ENCODE results near the gene PSMB7.

PSMB7 gene

DNA sequence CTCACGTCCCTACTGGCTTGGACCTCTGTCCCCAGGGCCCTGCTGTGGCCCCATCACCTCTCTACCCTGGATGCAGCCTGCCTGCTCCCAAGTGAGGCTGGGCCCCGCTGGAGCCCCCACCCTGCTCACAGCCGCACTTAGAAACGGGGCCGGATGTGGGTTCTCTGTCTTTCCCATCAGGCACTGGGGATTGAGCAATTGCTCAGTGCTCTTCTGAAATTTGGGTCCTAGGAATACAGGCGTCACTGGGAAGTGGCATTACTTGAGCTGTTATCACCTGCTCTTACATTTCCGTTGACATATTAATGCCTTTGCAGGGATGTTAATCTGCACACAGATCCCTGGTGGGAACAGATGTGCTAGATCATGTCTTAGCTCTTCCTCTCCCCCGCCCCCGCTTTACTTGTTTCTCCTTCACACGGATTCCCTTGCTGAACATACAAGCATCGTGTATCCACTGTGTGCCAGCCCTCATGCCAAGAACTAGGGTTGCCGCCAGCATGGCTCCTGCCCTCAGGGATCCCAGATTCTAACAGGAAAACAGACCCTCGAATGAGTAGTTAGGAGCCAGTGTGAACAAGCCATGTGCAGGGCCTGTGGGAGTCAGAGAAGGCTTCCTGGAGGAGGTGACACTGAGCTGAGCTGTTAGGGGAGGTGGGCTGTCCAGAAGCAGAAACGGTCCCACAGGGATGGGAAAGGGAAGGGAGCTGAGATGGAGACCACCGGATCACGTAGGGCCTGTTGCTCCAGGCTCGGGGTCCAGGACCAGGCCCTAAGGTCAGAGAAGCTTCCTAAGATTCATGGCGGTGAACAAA lies 92.4 kb downstream of the PSMB7 start:
- DNase-seq, result no peak

GRCh38 chr9:124321935-124322334 lies 93.3 kb downstream of the PSMB7 start:
- DNase-seq, result no peak

- no peak for DNase-seq
Observed at GRCh38 chr9:124321416-124321815, 93.8 kb downstream of the PSMB7 start.

GRCh38 chr9:124320062-124320973 lies 94.9 kb downstream of the PSMB7 start:
- DNase-seq, result no peak

DNA sequence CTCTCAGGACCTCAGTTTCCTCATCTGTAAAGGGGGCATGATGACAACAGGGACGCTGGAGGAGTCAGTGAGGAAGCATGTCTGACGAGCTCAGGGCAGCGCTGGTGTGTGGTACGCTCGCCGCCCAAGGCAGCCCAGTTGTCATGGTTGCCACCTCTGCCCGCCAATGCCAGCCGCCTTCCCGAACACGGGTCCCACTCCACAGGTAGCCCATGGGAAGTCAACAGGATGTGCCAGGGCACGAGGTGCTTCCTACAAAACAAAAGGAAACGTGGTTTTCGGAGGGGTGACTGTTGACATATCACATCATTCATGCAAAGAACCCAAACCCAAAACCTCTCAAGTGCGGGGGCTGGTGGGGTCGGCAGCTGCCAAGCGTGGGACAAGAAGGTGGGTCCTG lies 99.4 kb downstream of the PSMB7 start:
- DNase-seq, result no peak

DNA sequence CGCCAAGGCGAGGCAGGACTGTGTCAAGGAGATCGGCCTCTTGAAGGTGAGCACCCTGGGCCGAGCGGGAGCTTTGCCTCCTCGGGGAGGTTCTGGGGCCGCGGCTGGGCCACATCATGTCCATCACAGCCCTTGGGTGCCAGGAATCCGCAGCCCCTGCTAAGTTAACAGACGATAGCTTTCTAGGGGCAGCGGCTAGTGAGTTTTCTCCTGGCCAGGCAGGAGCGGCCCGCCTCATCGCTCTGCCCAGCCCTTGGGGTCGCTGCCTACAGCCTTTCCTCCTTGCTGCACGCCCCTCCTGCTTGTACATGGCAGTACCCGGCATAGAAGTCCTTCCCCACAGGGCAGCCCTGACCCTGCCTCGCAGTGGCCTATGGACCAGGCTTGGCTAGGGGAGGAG lies 101.3 kb downstream of the PSMB7 start:
- no peak for DNase-seq

- no peak for DNase-seq
Observed at GRCh38 chr9:124312290-124313265, 102.7 kb downstream of the PSMB7 start.

DNA sequence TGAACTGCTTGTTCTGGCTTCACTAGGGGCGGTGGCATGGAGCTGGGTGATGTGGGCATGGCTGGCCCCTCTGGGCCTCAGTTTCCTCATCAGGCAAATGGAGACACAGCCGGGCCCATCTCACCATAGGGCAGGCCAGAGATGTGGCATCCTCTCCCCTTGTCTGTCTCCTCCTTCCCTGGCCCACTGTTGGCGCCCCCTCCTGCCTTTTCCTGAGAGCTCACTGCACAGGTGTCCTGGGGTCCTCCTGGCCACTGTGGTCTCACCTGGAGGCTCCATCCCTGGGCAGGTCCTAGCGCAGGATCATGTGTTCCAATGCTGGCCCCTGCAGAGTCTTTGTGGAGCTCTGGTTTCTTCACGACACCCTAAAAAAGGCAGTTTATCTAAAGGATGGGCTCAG lies 104.0 kb downstream of the PSMB7 start:
- DNase-seq, result no peak

- DNase-seq, result no peak
Observed at GRCh38 chr9:124309667-124310084, 105.6 kb downstream of the PSMB7 start.

GRCh38 chr9:124308606-124309491 lies 106.4 kb downstream of the PSMB7 start:
- no peak for DNase-seq

GRCh38 chr9:124307379-124308030 lies 107.7 kb downstream of the PSMB7 start:
- DNase-seq, result no peak

DNA sequence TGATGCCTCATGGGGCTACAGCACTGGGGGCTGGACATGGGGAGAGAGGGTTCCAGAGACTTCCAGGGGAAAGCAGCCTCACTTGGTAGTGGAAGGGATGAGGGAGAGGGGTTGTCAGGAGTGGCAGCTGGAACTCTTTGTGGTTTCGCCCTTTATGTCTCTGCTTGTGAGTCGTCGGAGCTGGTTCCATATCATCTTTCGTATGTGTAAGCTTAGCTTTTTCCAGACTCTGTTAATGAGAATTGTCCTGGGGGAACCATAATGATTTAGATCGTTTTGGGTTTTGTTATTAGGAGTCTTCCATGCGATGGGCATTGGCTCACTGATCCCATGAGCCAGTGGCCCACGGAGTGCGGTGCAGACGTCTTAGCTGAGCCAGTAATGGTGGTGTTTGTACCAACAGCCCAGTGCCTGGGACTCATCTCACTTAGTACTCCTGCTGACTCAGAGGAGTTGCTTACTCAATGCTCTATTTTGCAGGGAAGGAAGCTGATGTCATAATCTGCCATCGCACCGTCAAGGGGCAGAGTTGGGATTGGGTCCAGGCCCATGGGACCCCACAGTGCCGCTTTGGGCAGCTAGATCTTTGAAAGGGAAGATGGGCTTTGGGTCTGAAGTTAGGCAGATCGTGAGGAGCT lies 109.0 kb downstream of the PSMB7 start:
- no peak for DNase-seq

GRCh38 chr9:124304285-124304684 lies 111.0 kb downstream of the PSMB7 start:
- DNase-seq, result no peak

- DNase-seq, result no peak
Observed at GRCh38 chr9:124303762-124304161, 111.5 kb downstream of the PSMB7 start.
